Effector CD8-positive, alpha-beta T cell (primary cell): ENCODE measurements around the gene RIMS3.
"Not testable (repeated sequence)": the region's sequence is repeated elsewhere in the genome, so short reads cannot be mapped to it uniquely, and the experiment has no call there.

ENCODE experiments used
- DNase-seq: peaks from one replicate; lab custom pipeline; 2025; lab: John Stamatoyannopoulos, UW

RIMS3 gene

DNA sequence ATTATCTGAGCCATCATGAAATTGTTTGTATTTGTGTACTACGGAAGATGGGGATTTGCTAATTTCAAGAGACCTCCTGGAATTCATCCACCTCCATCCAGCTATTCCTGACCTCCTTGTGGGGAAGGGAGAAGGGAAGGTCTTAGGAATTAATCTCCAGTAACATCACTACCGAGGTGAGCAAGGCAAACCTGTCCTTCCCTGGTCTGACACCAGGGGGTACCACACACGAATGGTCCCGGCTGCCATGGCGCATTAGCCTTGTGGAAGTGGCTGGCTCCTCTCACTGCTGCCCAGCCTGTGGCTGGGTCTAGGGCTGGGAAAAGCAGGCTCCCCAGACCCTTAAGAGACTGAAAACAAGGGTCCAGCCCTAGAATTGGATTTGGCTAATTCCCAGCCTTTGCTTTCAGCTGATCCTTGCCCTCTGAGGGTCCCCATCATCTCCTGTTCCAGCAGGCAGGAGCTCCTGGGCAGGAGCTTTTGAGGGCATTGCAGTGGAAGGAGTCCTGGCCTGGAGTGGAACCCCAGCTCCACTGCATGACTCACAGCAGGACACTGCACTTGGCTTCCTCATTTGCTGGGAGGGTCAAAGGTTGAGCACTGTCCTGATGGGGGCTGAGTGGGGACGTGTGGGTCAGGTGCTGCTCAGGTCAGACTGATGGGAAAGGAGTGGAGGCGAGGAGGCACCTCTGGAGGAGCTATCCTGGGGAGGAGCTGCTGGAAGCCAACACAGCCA is 34.8 kb downstream of the RIMS3 start:
- DNase-seq: no peak

DNA sequence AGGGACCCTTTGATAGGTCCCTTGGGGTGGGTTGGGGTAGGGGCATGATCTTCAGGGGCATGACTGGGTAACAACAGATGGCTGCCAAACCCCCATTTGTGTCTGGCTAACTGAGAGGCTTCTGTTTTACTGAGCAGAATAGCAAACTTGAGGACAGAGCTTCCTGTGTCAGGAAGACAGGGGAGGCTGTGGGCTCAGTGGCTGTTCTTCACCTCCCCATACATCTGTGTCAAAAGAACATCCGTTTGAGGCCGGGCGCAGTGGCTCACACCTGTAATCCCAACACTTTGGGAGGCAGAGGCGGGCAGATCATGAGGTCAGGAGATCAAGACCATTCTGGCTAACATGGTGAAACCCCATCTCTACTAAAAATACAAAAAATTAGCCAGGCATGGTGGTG is 35.9 kb downstream of the RIMS3 start:
- not testable (repeated sequence) for DNase-seq

DNA sequence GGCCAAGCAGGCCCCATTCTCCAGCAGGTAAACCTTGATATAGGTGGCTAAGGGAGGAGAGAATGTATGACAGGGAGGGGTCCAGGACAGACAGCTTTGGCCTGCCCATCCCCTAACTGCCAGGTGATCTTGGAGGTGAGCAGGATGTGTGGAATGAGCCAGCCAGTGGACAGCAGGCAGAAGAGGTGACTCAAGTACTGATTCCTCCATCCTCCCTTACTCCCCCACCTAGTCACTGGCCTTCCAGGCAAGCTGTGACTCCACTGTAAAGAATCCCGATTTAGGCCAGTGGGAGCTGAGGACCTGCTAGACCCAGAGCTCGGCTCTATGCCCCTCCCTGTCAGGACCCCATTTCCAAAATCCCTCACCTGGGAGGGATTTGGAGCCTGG is 36.6 kb downstream of the RIMS3 start:
- no peak for DNase-seq

DNA sequence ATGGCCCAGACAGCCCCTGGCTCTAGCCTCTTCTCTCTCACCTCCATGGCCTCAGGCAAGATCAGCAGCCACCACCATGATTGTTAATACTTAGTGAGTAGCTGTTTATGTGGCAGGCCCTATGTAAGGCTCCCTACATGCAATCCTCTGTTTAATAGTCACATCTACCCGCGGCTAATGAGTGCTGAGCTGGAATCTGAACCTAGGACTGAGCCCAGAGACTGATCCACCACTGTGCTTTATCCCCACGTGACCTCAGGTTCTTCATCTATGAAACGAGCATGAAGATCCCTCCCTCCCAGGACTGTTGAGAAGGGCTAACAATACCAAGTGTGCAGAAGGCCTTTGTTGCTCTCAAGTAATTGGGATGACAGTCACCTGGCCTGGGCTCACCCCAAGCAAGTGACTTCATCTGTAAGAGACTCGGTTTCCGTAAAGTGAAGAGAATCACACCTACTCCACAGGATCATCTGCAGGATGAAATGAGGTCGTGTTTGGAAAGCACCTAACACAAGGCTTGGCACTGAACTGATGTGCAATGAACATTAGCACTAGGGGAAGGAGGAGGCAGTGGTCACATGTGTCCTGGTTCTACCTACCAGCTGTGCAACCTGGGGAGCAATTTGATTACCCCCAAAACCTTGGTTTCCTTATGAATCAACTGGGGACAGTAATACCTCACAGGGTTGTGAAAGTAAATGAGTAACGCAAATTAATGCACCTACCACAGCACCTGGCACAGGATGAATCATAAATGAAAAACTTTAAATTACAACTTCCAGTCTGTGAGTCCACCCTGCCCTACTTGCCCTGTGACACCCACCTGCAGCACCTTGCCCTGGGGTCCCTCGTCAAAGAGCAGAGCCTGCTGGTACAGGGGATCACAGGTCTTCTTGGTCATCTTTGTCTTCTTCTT is 37.2 kb downstream of the RIMS3 start:
- DNase-seq: no peak

DNA sequence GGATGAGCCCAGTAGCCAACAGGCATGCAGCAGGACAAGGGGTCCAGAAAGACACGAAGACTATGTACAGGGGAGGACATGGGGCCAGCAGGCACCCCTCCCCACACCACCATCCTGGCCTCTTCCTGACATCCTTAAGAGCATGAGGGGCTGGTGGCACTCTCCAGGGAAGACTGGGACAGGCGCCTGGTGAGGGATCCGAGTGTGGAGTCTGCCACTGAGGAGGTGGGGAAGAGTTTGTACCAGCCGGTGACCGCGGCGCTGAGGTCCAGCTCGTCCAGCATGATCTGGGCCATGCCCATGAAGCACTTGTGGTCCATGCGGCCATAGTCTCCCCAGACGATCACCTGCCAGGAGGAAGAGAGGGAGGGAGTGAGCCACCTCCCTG is 39.1 kb downstream of the RIMS3 start:
- no peak for DNase-seq

DNA sequence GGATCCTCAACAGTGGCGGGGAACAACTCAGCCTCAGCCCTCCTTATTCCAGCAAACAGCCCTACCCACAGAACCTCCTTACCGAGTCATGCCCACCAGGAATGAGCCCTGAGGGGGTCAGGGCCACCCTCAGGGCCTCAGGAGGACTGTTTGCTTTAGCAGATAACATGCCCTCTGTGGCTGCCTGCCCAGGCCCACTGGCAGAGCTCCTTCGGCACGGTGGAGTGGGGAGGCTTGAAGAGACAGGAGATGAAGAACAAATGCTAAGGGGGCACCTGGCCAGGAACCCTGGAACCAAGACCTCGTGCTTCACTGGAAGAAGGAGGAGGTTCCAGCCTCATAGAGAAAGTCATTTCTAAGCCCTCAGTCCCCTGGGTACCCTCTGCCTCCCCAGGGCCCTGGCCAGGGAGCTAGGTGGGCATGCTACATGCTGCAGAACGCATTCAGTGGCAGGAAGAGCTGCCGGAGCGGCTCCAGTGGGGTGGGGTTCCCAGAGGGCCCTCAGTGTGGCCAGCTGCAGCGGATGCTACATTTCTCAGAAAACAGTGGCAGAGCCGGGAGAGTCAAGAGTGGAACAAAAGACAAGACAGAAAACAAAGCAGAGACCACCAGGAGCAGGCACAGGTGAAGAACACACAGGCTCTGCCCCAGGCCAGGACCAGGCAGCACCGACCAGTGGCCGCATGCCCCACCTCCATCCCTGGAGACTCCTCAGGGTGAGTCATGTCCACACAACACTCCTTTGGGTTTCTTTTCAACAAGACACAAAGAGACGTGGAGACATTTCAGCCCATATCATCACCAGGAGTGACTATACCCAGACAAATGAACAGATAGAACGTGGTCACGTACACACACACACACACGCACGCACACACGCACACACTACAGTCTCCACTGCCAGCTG is 39.8 kb downstream of the RIMS3 start:
- no peak for DNase-seq

DNA sequence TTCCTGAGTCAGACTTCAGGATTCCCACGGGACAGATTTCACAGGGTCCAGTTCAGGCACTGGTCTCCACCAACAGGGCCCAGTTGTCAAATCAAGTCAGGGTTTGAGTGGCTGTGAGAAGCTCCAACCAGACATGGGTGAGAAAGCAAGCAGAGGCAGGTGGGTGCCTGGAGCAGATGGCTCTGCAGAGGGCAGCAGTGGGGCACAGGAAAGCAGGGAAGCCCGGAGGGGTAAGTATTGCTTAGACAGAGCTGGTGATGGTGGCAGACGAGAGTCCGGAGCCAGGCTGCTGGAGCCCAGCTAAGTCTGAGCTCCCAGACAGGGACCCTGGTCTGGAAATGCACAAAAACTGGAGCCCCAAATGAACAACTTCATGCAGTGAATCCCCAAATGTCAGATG is 40.4 kb downstream of the RIMS3 start:
- DNase-seq: no peak

DNA sequence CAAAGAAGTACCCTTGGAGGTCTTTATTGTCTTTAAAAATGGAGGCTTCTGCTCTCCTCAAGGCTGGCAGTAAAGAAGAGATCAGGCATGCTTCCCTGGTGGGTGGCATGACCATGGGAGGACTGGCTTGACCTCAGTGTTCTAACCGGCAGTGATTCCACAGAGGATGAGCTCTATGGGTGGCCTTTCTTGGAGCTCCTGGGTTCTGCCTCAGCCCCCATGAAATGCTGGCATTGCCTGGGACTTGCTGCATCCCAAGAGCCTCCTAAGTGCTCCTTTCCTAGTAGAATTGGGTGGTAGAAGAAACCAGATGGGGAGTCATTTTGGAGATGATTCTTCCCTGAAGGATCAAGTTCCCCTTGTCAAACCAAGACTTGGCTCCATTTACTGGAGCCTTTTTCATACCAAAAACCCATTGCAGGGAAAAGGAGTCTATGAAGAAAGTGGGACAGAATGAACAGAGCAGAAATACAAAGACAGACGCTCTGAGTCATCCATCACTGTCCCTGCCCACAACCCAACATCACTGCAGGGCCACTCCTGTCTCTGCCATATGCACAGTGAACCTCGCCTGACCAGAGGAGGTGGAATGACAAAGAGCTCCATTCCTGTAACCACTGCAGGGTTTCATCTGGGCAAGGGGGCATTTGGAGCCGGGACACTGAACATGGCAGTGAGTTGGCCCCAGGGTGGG is 42.4 kb downstream of the RIMS3 start:
- DNase-seq: no peak

DNA sequence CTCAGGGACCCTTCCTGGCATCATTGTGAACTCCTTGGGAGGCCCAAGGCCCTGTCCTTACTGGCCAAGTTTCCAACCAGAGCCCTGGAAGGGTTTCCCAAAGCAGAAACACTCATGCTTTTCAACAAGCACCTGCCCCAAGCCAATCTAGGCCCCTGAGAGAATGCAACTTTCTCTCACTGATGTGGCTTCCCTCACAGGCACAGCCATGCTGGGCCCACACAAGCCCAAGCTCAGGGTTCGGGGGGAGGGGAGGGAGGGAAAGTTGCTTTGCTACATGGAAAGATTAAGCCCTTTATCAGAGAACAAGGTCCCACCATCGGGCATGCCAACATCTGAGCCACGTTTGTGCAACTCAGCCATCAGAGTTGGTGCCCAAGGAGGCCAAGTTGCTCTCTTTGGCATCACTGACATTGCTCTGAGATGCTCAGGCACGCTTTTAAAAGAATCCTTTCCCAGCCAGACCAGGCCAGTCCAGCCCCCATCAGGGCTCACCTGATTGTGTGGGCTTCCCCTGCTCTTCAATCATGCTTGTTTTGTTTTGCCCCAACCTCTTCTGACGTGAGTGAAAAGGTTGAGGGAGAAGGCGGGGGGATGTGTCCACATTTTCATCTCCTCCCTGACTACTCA is 43.5 kb downstream of the RIMS3 start:
- no peak for DNase-seq

DNA sequence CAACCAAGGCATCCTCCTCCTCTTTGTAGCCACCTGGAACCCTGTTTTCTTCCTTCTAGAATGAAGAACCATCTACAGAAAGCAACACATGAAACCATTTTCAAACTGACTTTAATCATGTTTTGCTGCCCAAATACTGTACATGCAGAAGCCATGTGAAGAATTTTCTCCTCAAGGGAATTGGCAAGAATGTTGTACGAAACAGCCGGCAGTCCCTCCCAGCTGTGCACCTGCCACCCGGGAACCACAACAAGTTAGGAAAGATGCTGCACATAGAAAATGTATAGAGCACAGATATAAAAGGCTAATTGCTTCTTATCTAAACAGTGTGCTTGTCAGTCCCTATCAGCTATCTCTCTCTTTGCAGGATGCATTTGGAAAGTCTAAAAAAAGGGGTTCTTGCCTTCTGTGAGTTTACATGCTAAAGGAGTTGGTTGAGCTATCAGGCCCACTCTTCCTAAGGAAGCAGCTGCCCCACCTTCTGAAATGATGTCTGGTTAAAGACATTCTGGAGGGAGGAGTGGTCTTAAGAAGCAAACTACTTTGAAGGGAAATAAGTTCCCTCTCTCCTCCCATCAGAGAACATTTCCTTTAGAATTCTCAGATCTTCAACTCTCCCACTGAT is 44.8 kb downstream of the RIMS3 start:
- DNase-seq: no peak

DNA sequence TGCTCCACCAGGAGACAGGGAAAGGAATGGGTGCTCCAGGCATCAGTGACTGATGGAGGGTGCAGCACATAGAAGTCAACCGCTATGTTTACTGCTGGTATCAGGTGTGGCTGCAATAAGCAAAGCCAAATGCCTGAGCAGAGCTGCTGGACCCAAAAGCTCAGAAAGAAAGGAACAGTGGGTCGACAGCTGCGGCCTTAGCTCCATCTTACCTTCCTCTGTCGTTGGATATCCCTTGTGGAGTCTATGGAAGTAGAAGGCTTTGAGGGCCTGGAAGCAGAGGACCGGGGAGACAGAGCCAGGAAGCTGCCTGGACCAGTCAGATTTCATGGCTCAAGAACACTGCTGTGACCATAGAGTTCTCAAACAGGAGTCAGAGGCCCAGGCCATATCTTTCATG is 45.3 kb downstream of the RIMS3 start:
- DNase-seq: no peak

DNA sequence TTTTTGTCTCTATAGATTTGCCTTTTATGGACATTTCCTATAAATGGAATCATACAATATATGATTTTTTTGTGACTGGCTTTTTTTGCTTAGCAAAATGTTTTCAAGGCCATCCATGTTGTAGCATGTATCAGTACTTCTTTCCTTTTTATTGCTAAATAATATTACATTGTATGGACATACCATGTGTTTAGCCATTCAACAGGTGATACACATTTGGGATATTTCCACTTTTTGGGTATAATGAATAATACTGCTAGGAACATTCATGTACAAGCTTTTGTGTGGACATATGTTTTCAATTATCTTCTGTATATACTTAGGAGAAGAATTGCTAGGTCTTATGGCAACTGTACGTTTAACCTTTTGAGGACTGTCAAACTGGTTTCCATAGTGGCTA is 47.4 kb downstream of the RIMS3 start:
- DNase-seq: no peak

DNA sequence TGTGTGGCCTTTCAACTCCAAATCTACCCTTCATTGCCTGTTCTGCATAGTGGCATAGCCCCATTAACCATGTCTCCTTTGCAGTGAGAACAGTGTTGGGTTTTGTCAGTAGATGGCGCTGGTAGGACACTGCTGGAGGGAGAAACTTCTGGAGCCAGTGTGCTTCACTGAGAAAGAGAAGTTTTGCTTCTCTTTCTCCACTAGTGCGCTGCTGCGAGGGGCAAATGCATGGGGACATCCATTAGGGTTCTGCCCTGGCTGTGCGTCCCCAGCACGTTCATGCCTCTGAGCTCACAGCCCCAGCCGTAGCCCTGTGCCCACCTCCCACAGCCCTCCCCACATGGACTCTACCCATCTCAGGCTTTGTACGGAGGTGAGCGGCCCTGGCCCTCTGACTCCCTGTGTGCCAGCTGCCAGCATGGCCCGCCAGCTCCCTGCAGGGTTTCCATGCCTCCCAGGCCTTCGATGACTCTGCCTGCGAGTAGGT is 53.1 kb downstream of the RIMS3 start:
- peak; percentile 46 for DNase-seq

DNA sequence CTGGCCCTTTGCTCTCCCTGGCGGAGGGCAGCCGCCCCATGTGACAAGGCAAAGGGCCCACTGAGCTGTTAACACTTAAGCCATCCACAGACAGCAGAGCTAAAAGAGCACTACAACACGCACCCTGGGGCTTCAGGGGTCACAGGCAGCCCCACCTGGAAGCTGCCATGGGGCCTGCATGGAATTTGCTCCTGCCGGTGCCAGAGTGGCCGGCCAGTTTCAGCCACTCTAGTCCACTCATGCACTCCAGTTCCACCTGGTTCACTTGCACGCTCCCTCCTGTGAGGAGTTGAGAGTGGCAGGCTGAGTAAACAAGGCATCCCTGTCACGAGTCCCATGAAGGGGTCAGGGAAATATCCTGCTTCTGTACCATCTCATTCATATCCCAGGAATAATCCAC is 55.3 kb downstream of the RIMS3 start:
- DNase-seq: no peak

DNA sequence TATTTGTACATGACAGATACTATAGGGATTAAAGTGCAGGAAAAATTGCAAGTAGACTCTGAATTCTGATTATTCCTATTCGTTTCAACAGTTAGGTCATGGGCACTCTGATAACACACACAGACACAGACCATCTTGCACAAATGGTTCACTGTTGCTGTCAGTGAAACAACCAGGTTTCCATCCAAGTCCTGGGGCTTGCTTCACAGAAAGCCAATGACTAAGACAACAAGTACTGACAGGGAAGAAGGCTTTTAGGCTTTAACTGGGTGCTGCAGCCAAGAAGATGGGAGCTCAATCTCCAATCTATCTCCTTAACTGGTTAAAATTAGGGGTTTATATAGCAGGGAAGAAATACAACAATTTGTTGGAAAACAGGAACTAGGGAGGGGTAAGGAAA is 57.6 kb downstream of the RIMS3 start:
- no peak for DNase-seq

DNA sequence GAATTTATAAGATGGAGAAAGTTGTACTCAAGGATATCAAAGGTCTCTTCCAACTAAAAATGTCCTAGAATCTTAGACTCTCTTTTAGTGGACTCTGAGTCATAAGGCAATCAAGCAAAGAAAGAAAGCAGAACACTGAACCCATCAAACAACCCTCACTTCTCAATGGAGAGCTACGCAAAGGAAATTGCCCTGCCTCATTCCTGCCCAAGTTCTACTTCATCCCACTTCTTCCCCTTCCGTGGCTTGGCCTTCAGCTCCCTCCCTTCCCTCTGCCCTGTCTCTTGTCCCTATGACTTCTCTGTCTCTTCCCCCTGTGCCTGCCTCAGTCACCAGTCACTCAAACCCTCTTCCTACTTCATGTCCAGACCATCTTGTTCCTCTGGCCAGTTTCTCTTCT is 58.5 kb downstream of the RIMS3 start:
- no peak for DNase-seq

DNA sequence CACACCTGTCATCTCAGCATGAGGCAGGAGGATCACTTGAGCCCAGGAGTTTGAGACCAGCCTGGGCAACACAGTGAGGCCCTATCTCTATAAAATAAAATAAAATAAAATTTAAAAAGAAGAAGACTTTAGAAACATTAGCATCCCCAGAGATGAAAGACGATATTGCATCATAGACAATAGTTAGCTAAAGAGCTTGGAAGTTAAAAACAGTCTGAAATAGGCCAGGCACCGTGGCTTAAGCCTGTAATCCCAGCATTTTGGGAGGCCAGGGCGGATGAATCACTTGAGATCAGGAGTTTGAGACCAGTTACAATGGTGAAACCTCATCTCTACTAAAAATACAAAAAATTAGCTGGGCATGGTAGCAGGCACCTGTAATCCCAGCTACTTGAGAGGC is 59.3 kb downstream of the RIMS3 start:
- DNase-seq: no peak

DNA sequence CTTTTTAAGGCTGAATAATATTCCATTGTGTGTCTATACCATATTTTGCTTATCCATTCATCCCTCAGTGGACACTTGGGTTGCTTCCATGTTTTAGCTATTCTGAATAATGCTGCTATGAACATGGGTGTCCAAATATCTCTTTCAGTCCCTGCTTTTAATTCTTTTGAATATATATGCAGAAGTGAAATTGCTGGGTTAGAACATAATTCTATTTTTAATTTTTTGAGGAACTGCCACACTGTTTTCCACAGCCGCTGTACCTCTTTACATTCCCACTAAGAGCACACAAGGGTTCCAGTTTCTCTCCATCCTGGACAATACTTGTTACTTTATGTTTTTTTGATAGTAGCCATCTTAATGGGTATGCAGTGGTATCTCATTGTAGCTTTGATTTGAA is 65.6 kb downstream of the RIMS3 start:
- no peak for DNase-seq

DNA sequence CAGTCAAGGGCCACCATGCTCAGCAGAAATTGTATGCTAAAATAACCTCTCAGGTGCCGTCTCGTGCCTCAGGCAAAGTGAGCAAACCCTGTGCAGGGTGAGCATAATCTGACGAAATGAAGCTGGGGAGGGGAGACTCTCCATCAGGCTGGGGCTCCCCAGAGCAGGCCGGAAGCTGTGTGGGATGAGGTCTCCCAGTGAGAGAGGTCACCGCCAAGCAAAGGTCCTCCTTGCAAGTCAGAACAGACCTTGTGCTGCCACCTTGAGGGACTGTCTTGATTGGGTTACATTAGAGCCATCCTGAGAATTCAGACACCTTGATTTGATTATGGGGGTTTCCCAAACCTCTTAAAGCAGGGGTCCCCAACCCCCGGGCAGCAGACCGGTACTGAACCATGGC is 69.9 kb downstream of the RIMS3 start:
- DNase-seq: no peak

DNA sequence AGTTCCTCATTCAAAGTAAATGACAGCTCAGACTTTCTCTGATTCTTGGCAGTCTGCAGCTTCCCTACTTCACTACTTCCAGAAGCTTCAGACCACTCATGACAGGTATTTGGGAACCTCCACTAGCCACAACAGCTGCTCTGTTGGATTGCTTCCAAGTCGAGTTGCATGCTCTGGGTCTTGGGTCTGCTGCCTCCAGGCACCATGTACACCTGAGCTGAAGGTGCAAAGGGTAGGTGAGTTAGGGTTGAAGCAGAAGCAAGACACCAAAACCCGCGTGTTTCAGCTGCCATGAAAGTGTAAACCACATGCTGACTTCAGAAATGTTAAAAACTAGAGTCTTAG is 71.3 kb downstream of the RIMS3 start:
- no peak for DNase-seq
